ENCODE data around the gene TBCCD1.

GRCh38 chr3:186612721-186613636, 45.8 kb upstream of the TBCCD1 start, which contains the start of gene AHSG:
- TF ChIP-seq SPI1 (IDR thresholded peaks at IDR 0.05; ENCODE audit: low read depth, low read length) = no peak
- TF ChIP-seq POLR2A (IDR thresholded peaks at IDR 0.05; ENCODE audit: low read depth, low read length) = no peak
- TF ChIP-seq POLR2AphosphoS5 (IDR thresholded peaks at IDR 0.05; ENCODE audit: low read depth, low read length) = no peak
- no peak for TF ChIP-seq POU2F2 (IDR thresholded peaks at IDR 0.05; ENCODE audit: low read depth, low read length)
